Hippocampal formation (tissue), 2 donors: Measurements from ENCODE around the gene DPP10.
"Not testable (repeated sequence)": the region's sequence is repeated elsewhere in the genome, so short reads cannot be mapped to it uniquely, and the experiment has no call there.

Experiments
- DNase-seq, 2 donors: peaks; one replicate each; lab custom pipeline; 2025; lab: John Stamatoyannopoulos, UW

DPP10 gene

DNA sequence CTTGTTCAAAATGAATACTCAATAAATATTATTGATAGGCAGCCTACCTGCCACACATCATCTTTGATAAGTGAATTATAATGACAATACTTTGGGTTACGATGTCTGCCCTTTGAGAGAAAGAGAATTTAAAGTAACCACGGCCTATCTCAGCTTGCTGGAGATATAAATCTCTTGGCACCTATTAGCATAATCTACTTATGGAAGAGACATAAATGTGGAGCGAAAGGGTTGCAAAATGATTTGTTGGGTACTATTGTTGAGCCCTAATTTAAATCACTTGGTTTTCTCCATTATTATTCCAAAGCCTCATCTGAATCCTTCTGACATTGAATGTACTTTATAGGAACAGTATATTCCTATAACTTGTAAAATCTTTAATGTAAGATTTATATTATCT, 520.1 kb downstream of the DPP10 start:
- no peak for DNase-seq

DNA sequence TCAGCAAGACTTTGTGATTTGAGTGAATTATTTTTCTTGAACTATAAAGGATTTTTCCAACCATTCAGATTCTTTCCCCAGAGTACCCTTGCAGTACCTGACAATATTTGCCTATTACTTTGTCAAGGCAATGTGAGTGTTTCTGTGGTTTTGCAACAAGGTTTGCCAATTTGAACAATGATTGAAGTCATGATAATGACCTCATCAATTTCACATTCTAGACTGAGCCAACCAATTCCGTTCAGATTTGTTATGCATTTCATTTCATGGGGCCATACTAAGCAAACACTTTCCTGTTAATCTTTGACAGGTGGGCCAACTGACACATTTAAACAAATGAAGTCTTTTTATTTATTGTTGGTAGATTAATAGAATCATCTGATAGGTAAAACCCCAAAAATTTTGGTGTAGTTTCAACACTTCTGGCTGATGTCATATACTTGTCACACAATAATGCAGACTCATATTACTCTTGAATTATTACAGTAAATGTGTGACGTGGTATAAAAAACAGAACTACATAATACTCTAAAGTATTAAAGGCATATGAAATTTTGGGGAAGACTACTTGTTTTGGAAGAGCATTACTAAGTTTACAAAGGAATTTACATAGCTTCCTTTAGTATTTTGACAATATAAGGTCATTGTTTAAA, 526.4 kb downstream of the DPP10 start:
- no peak for DNase-seq

DNA sequence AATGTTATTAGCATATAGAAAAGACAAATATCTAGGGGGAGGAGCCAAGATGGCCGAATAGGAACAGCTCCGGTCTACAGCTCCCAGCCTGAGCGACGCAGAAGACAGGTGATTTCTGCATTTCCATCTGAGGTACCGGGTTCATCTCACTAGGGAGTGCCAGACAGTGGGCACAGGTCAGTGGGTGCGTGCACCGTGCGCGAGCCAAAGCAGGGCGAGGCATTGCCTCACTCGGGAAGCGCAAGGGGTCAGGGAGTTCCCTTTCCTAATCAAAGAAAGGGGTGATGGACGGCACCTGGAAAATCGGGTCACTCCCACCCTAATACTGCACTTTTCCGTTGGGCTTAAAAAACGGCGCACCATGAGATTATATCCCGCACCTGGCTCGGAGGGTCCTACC, 561.9 kb downstream of the DPP10 start:
- not testable (repeated sequence) for DNase-seq

DNA sequence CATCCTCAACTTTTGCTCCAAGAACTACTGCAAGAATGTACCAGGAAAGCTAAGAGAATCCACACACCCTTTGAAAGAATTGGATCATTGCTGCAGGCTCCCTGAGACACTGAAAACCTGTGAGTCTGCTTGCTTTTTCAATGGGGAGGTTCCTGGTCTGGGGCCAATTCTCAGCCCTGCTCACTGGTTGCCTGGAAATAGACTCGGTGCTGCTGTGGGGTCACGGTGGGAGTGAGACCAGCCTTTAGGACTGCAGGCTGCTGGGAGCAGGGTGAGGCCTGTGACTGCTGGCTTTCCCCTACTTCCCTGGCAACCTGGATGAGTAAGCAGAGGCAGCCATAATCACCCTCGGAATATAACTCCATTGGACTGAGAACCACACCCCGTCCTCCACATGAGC, 569.3 kb downstream of the DPP10 start:
- DNase-seq, result no peak

DNA sequence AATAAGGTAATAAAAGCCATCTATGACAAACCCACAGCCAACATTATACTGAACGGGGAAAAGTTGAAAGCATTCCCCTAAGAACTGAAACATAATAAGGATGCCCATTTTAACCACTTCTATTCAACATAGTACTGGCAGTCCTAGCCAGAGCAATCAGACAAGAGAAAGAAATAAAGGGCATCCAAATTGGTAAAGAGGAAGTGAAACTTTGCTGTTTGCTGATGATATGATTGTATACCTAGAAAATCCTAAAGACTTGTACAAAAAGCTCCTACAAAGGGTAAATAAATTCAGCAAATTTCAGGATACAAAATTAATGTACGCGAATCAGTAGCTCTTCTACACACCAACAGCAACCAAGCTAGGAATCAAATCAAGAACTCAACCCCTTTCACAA, 579.6 kb downstream of the DPP10 start:
- not testable (repeated sequence) for DNase-seq

DNA sequence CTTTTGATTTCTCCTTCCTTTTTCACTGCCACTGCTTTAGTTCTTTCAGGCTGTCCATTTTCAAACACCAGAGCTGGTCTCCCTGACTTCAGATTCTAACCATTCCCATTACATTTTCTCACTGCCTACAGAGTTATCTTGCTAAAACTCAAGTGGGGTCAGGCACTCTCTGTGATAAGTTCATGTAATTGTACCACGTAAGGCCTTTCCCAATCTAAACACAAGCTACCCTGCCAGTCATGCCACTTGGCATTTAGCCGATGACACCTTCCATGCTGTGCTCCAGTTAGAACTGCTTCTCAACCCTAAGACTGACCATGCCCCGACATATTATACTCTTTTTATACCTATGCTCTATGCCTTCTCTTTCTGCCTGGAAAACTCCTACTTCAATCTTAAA, 592.4 kb downstream of the DPP10 start:
- DNase-seq, result no peak

DNA sequence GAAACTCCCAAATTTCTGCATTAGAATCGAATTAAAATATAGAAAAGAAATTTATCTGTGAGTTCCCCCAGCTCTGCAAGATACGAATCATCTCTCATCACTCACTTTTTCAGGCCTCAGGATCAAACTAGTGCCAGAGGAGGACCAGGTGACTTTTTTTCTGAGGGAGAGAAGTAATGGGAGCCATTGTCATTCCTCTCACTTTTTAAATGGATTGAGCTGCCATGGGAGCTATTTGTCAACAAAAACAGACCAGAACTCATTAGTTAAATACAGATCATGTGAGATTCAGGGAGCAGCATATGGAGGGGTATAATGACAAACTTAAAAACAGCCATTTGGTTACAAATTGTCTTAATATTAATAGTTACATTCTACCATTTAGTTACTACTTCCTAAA, 594.4 kb downstream of the DPP10 start:
- DNase-seq, result no peak

DNA sequence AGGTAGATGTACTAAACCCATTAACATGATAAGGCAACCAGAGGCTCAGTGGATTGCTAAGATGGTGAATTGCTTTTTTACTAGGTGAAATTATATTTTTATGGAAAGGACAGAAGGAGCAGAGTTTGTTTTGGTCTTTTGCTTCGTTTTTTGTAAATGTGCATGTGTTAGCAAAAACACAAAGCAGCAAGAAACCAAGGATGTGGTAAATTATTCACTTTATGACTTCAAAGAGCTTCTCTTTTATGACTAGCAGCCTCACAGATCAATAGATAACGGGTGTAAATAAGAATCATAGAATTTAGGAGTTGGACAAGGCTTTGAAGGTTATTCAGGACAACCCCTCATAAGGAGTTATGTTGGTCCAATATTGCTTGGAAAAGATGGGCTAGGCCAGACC, 615.0 kb downstream of the DPP10 start:
- DNase-seq, result no peak

DNA sequence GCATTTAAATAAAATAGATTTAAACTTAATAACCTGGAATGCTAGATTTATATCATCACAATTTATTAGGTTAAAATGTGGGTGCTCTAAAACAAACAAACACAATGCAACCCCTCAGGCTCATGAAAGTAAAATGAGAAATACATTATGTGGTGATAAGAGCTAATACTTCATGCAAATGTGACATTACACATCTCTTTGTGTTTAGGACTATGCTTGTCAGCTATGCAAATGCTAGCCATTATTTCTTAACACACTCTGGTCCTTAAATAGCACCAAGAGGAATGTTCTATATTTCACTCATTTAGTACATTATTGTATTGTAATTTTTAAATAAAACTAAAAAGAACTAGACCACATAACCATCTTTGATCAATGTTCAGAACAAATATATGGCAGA, 627.6 kb downstream of the DPP10 start:
- DNase-seq, result no peak

DNA sequence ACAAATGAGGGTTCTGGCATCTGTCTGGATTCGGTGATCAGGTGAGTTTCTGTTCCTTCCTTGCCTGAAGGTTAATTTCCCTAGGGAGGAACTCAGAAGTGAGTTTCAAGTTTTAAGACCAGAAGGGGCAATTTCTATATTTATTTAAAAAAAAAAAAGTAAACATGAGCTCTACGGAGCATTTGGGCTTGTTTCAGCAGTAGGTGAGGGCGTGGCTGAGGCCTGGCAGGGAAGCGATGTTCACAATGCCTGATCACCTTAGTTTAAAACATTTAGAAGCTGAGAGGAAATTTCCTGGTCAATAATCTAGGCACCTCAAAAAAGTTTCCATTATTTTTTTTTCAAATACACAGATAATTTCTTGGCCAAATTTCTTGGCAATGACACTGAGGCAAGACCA, 629.1 kb downstream of the DPP10 start:
- no peak for DNase-seq

DNA sequence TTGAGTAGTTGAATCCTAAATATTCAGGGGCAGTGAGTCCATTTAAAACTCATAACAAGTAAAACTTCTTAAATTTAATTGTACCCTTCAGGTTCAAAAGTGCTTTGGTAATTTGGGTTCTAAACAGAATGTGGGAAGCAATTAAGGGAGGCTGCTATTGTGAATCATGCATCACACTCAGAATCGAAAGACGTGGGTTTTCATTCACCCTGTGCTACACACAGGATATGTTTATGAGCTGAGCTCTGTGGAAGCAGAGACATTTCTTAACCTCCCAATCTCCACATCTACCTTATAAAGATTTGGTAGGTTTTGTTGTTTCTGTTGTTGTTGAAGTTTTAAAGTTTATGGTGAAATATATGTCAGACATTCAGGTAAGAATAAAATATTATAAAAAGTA, 633.4 kb downstream of the DPP10 start:
- no peak for DNase-seq

DNA sequence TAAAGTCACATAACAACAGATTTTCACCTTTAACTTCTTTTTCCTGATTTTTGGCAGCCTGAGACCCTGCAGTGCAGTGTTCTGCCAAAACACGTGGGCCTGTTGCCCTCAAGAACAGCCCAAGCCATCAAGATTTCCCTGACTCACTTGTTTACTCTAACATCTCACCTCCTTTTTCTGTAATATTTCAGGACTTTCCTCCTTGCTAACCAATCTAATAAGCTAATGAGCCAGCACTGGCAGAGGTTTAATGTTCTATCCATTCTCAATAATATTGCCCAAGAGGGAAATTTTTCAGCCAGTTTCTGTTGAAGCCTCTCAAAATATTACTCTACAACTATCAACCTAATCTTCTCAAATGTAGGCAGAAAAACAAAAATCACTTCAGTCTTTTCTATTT, 635.2 kb downstream of the DPP10 start:
- no peak for DNase-seq

DNA sequence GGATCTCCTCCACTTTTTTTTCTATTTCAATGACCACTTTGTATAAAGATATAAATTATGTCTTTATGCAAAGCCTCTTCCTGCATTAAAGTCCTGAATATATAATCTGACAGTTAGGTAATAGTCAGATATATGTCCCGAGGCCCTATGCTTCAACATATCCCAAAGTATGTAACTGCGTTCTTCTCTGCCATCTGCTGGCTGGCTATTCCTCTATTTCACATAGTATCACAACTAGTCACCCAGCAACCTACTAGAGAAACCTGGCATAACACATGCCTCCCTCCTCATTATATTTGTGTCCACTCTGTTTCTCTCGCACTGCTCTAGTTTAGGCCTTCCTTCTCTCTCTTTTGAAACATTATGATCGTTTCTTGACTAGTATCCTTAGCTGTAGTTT, 640.8 kb downstream of the DPP10 start:
- peak; percentile 10 to 67 for DNase-seq

DNA sequence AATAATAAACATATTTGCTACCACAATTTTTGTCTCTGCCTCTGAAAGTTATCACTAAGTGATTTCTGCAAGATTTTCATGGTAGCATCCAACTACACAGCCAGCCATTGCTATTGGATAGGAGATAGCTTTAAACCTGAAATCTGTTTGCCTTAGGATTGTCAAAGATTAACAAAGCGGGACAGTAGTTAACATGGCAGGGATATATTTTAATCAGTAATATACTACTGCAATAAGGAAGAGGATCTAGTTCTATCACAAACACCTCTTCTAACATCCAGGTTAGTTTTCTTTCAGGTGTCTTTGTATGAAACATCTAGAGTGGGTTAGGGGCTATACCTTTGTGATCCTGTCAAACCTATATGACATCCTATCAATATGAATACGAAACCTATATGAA, 641.3 kb downstream of the DPP10 start:
- no peak for DNase-seq

DNA sequence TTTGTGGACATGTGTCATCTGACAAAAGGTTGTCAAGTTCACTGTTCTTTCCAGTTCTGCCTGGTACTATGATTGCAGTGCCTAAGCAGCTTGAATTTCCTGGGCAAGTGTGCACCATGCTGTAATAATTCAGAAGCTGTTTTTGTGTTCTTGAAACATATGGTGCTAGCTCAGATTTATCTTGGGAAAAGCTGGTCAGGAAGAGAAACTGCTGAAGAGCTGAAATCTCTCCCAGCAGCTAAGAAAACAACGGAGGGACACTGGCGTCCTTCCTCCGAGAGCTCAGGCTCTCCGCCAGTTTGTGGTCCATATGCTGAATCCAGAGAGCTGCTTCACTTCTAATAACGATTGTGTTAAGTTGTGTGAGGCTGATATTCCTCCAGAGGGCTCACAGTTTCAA, 642.0 kb downstream of the DPP10 start:
- peak in 1 of 2 donors; percentile 63 for DNase-seq

DNA sequence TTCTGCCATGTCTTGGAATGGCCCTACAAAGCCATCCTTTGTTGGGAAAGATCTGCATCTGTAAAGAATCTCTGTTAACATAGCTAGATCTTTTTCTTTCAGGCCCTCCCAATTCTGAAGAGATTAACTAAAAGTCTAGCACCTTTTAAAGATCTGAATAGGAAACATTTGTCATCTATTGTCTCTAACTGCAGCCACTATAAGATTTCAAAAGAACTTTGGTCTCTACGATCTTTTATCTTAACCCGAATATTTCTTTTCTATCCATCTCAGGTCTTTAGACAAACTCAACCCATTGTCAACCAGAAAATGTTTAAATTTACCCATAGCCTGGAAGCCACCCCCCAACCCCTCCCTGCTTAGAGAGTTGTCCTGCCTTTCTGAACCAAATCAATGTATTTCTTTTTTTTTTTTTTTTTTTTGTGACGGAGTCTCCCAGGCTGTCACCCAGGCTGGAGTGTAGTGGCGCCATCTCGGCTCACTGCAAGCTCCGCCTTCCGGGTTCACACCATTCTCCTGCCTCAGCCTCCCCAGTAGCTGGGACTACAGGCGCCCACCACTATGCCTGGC, 643.7 kb downstream of the DPP10 start:
- DNase-seq, result not testable (repeated sequence)

DNA sequence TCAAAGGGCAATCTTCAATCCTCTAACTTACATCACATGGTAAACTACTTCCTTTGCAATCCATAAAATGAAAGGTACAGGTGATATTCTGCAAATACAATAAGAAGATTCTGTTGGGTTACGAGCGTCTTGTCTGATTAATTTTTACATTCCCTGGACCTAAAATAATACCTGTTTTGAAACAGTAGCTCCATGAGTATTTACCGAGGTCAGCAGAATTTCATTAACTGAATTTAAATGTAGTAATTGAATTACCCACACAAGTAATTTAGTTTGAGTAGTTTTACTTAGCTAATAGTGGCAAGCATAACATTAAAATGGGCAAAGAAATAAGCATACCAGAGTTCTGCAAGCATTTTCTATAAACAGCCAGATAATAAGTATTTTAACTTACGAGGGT, 652.0 kb downstream of the DPP10 start:
- DNase-seq, result no peak

DNA sequence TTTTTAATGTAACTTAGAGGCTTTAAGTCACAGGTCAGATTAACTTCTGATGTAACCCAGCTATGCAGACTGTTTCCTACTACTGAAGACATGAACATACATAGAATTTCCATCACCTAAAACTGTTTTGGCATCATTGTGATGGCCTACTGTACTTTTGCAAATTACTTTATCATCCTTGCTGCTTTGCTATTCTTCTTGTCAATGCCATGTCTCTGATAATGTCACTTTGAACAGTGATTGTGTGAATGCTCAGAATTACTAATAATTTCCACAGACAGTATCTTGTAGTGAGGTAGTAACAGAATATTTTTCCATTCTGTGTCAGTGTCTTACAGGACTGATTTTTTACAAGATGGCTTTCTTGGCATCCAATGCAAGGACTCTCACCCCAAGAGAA, 663.5 kb downstream of the DPP10 start:
- DNase-seq, result no peak

DNA sequence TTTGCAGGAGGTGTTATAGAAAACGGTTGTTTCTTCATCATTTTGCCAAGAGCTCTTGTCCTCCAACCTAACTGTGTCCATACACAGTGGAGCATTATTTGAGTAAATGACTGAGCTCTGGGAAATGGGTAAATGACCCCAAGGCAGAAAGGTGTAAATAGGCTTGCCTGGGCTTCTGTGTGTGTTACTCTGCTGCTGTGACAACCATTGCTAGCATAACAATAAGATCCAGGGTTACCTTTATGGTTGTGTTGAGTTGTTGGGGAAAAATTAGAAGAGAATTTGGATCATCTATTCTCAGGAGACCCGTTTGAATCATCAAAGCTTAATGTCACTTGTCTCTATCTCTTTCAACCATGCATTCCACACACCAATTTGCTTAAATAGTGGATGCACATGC, 672.7 kb downstream of the DPP10 start:
- no peak for DNase-seq

DNA sequence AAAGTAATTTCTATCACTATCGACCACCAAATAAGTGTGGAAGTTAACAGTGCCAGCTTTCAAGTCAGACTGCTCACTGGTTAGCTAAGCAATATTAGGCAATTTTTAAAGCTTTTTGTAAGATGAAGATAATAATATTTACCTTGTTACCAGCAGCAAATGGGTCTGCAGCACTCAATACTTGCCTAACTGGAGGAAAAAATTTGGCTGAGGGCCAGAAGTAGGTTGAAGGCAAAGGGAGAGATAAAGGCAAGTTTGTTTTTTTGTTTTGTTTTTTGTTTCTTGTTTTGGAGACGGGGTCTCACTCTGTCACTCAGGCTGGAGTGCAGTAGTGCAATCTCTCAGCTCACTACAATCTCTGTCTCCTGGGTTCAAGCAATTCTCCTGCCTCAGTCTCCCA, 675.9 kb downstream of the DPP10 start:
- no peak for DNase-seq

DNA sequence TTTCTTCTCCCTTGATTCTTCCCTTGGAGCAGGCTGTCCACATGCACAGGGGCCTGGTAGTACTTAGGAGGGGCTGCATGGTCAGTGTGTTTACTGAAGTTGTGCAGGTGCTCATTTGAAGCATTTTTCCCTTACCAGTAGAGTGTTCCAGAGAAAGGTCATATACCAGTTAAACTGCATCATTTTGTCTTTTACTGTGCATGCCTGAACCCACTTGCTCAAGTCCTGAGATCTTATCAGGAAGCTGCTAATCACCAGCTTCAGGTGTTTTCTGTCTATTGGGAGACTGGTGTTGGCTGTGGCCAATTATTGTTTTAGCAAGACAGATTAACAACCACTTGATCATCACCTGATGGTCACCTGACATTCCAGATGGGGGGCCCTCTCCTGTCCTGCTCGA, 676.6 kb downstream of the DPP10 start:
- DNase-seq, result no peak

DNA sequence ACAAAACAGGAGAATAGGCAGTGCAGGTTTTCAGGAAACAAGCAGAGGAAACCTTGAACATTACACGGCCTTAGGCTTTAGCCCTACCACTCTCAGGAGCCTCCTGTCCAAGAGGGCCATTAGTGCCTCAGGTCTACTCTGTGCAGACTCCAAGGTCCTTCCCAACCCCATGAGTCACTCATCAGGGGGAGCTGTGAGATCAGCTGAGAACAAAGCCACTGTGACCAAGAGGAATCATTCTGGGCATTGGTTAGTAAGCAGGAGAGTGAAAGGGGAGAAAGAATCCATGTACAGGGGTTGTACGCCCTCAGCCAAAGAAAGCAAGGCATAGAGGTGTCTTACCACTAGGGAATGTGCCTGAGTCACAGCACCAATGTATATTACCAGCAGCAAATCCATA, 680.3 kb downstream of the DPP10 start:
- DNase-seq, result no peak

DNA sequence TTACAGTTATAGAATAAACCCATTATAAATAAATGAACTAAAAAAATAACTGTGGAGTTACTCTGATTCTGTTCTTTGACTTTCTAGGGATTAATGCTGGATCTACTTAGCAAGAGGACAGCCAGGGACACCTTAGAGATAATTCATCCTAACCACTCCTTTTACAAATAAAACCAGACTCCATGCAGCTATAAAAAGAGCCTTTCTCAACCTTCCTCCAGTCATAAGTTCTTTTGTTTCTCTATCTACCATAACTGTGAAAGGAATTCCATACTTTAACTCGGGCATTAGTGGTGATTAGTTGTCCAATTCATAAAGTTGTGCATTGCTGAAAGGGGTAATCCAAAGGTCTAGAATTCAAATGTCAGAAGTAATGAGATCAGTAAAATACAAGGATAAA, 682.4 kb downstream of the DPP10 start:
- no peak for DNase-seq

DNA sequence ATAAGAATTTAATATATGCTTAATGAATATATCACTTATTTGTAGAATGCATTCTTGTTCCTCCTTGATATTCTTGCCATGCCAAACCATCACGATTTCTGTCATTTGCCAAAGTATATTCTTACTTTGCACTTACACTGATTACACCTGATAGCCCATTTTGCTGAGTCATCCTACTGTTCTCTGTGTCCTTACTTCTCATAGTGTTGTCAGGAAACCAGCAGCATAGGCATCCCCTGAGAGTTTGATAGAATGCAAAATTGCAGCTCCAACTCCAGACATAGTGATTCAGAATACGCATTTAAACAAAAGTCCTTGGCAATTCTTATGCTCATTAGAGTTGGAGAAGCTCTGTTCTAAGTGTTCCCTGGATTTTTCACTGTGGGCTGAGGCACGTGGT, 687.1 kb downstream of the DPP10 start:
- no peak for DNase-seq
